HAP-1 (cell line): Measurements from ENCODE around the gene MPV17L2.
A peak's percentile ranks its signal among the peaks of the same experiment; 100 is the strongest.

Experiments
- DNase-seq, 2 experiments: peaks; one replicate each; pipeline ENCODE4 v3.0.0-alpha.2; 2016 to 2020; ENCODE audit warnings: low spot score in 2 of 2
- H3K27me3 ChIP-seq: fragments of 250-450 bp; sonication (Bioruptor Pico); 2 replicates; pipeline ENCODE4 v1.5.1; 2020; ENCODE audit warnings: low read depth, mild to moderate bottlenecking, moderate library complexity
- H3K36me3 ChIP-seq: fragments of 250-450 bp; sonication (Bioruptor Pico); replicated peaks from 2 replicates; pipeline ENCODE4 v1.5.1; 2020; ENCODE audit warnings: mild to moderate bottlenecking
- H3K4me1 ChIP-seq: fragments of 250-450 bp; sonication (Bioruptor Pico); 2 replicates; pipeline ENCODE4 v1.5.1; 2020; ENCODE audit warnings: mild to moderate bottlenecking
- H3K4me3 ChIP-seq: fragments of 250-450 bp; sonication (Bioruptor Pico); 2 replicates; pipeline ENCODE4 v1.5.1; 2020; ENCODE audit warnings: mild to moderate bottlenecking, moderate library complexity
- H3K9me3 ChIP-seq: fragments of 250-450 bp; sonication (Bioruptor Pico); 2 replicates; pipeline ENCODE4 v1.5.1; 2020; ENCODE audit warnings: mild to moderate bottlenecking, moderate library complexity
- in situ Hi-C: fragments of 300-500 bp; cut with MboI; formaldehyde crosslinking; loops from 3 replicates; pipeline ENCODE4 v1.14.3; 2020; ENCODE audit warnings: low sequenced_read_pairs, inconsistent platforms, mixed read lengths

Gene MPV17L2

DNA sequence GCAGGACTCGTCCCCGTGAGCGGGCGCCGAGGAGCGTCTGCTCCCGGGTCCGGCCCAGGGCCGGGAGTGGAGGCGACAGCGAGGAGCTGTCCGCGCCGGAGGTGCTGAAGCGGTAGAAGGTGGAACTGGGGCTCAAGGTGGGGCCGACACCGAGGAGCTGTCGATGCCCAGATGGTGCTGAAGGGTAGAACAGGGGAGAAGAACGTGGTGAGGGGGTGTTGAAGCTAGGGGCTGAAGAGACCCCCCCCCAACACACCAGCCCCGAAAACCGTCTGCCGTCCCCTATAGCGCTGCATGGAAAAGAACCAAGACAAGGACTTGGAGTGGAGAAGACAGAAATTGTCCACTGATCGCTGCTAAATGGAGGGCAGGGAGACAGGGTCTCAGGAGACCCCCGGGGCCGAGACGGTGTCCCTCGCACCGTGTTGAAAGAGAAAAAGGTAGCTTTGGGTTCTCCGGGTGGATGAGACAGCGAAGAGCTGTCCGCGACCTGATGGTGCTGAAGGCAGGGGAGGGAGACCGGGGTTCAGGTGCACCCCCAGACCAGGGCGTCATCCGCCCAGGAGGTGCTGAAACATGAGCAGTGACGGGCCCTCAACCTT lies 40.3 kb downstream of the MPV17L2 start:
- peak; percentile 34 to 86 for DNase-seq
- in situ Hi-C loops = no loop called here
- no peaks in the 10 kb centered on the region for H3K36me3 ChIP-seq
- H3K4me1 ChIP-seq = no peaks in the 10 kb centered on the region; the same call in 1 of the 2 replicates
- H3K27me3 ChIP-seq = peaks cover 13% of the 10 kb centered on the region
- no peak overlapping the region for H3K4me3 ChIP-seq
- peaks cover 5% of the 10 kb centered on the region for H3K9me3 ChIP-seq

DNA sequence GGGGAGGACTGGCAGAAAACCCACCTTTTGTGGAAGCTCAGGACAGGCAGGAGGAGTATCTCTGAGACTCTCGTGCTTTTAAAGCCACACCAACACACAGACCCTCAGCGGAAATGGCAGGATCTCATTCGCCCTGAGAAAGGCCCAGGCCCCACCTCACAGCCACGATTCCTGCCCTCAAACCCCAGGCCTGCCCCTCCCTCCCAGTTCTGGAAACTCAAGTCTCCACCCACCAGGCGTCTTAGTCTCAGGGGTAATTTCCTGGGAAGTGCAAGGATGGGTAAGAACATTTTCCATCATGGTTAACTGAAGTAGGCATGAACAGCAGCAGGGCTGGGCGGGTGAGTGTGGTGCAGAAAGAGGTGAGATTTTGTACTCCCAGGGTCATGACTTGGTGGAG lies 41.2 kb downstream of the MPV17L2 start:
- in situ Hi-C loops = no loop called here
- no peak overlapping the region for H3K4me3 ChIP-seq
- no peaks in the 10 kb centered on the region; the same call in 1 of the 2 replicates for H3K4me1 ChIP-seq
- H3K27me3 ChIP-seq = peaks cover 16% of the 10 kb centered on the region
- no peak for DNase-seq
- no peaks in the 10 kb centered on the region for H3K36me3 ChIP-seq
- H3K9me3 ChIP-seq = peaks cover 5% of the 10 kb centered on the region

DNA sequence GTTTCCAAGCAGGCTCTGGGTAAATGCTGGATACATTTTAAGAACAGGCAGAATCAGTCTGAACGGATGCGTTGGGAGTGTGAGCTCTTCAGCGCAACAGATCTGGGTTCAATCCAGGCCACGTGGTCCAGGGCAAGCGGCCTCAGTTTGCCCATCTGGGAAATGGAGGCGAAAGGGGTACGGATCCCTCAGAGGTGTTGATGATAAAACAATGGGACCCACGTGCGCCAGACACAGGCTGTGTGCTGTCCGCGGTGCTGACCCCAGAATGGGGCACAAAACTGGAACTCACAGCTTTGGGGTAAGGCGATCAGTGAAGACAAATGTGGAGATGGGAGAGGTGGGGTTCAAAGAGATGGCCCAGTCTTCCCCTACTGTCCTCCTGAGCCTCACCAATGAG lies 46.3 kb downstream of the MPV17L2 start:
- no peak overlapping the region for H3K4me3 ChIP-seq
- DNase-seq = peak in 1 of 2 experiments; percentile 26
- in situ Hi-C loops = no loop called here
- peaks cover 7% of the 10 kb centered on the region for H3K27me3 ChIP-seq
- H3K9me3 ChIP-seq = no peaks in the 10 kb centered on the region
- H3K4me1 ChIP-seq = no peaks in the 10 kb centered on the region
- H3K36me3 ChIP-seq = no peaks in the 10 kb centered on the region

- Histone ChIP-seq H3K9me3 (no peaks in the 10 kb centered on the region), H3K36me3 (no peaks in the 10 kb centered on the region), H3K27me3 (no peaks in the 10 kb centered on the region), H3K4me1 (no peaks in the 10 kb centered on the region), H3K4me3 (no peak overlapping the region)
- in situ Hi-C loops = no loop called here
- DNase-seq = no peak
Observed at GRCh38 chr19:18245297-18245696, 52.3 kb downstream of the MPV17L2 start.
